ENCODE data around the gene TMEFF1.
A peak's percentile ranks its signal among the peaks of the same experiment; 100 is the strongest.

Gene TMEFF1

DNA sequence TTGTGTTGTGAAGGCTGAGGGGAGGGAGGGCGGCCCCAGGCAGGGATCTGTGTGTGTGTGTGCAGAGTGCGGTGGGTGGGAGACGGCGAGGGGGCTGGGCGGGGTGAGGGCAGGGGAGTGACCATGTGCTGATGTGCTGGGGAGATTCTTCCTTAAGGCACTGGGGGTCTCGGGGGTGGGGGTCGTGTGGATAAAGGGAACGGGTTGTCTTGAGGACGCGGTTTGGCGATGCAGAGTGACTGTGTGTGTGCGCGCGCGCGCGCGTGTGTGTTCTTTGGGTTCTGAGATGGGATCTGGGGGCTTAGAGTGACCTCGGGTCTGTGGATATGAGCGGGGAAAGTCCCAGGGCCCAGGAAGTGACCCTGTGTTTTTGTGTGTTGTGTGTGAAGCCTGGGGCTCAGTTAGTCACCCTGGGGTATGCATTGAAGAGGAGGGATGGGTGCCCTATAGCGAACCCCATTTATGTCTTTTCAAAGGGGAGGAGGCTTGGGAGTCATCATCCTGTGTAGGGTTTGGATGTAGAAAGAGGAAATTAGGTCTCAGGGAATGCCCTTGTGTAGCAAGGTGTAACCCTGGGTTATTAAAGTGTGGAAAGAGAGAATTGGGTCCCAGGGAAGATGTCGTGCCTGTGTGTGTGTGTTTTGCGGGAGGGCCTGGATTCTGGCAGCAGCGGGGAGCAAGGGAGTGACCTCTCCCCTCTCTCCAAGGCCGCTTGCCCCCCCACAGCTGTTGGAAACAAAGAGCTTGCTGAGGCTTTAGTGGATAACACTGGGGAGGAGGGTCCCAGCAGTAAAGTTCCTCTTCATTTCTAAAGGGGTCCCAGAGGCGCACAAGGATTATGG is 1.4 kb downstream of the TMEFF1 start:
- Histone ChIP-seq H3K27ac (ENCODE audit: poor library complexity, severe bottlenecking) (no peak overlapping the region), H3K4me1 (ENCODE audit: insufficient read depth, poor library complexity, severe bottlenecking) (no peaks in the 10 kb centered on the region), H3K4me3 (ENCODE audit: severe bottlenecking) (peak overlapping the region; percentile 49), H3K36me3 (ENCODE audit: low read depth) (no peaks in the 10 kb centered on the region), H3K27me3 (ENCODE audit: insufficient read depth, poor library complexity, severe bottlenecking) (no peaks in the 10 kb centered on the region), H3K9me3 (ENCODE audit: severe bottlenecking) (no peaks in the 10 kb centered on the region)
- TF ChIP-seq, protein P1, sequence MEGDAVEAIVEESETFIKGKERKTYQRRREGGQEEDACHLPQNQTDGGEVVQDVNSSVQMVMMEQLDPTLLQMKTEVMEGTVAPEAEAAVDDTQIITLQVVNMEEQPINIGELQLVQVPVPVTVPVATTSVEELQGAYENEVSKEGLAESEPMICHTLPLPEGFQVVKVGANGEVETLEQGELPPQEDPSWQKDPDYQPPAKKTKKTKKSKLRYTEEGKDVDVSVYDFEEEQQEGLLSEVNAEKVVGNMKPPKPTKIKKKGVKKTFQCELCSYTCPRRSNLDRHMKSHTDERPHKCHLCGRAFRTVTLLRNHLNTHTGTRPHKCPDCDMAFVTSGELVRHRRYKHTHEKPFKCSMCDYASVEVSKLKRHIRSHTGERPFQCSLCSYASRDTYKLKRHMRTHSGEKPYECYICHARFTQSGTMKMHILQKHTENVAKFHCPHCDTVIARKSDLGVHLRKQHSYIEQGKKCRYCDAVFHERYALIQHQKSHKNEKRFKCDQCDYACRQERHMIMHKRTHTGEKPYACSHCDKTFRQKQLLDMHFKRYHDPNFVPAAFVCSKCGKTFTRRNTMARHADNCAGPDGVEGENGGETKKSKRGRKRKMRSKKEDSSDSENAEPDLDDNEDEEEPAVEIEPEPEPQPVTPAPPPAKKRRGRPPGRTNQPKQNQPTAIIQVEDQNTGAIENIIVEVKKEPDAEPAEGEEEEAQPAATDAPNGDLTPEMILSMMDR (IDR thresholded peaks at IDR 0.05; ENCODE audit: poor library complexity, severe bottlenecking) = no peak
- no peak for DNase-seq (ENCODE audit: low spot score)
- no peak for ATAC-seq (ENCODE audit: low read depth)

DNA sequence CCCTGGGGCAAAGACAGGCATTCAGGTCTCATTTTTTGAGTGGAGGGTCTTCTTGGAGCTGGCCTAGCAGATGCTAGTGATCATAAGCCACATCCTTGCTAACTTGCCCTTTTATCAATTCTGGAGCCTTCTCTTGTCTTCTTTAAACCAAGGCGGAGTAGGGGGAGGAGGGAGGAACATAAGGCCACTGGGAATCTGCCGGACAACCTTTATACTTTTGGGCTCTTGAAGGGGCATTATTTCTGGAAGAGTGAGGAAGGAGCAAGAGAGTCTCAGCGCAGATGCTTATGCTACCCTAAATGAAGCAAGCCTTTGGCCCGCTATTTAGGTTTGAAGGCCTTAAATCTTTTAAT is 2.0 kb downstream of the TMEFF1 start:
- Histone ChIP-seq H3K27me3 (ENCODE audit: insufficient read depth, poor library complexity, severe bottlenecking) (no peaks in the 10 kb centered on the region), H3K9me3 (ENCODE audit: severe bottlenecking) (no peaks in the 10 kb centered on the region), H3K36me3 (ENCODE audit: low read depth) (no peaks in the 10 kb centered on the region), H3K27ac (ENCODE audit: poor library complexity, severe bottlenecking) (no peak overlapping the region), H3K4me1 (ENCODE audit: insufficient read depth, poor library complexity, severe bottlenecking) (no peaks in the 10 kb centered on the region), H3K4me3 (ENCODE audit: severe bottlenecking) (no peak overlapping the region)
- ATAC-seq (ENCODE audit: low read depth) (no peak), DNase-seq (ENCODE audit: low spot score) (no peak)
- TF ChIP-seq, protein P1 (IDR thresholded peaks at IDR 0.05; ENCODE audit: poor library complexity, severe bottlenecking) = no peak

DNA sequence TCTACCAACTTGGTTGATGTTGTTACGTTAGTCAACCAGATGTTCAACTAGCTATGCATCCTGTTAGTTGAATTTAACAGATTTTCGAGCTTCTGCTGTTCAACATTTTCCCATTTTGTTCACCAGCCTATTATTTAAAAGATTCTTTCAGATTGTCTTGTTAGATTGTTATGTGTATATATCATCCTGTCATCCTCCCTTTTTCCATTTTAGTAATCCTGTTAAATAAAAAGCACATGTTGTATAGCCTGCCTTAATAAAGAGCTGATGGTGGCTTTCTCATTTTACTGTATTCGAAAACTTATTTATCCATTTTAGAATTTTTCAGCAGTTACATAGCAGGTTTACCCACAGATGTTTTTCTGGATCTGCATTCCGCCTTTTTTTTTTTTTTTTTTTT is 4.3 kb downstream of the TMEFF1 start:
- Histone ChIP-seq H3K4me3 (ENCODE audit: severe bottlenecking) (no peak overlapping the region), H3K4me1 (ENCODE audit: insufficient read depth, poor library complexity, severe bottlenecking) (no peaks in the 10 kb centered on the region), H3K27ac (ENCODE audit: poor library complexity, severe bottlenecking) (no peak overlapping the region), H3K27me3 (ENCODE audit: insufficient read depth, poor library complexity, severe bottlenecking) (no peaks in the 10 kb centered on the region), H3K36me3 (ENCODE audit: low read depth) (no peaks in the 10 kb centered on the region), H3K9me3 (ENCODE audit: severe bottlenecking) (no peaks in the 10 kb centered on the region)
- DNase-seq (ENCODE audit: low spot score) = no peak
- no peak for ATAC-seq (ENCODE audit: low read depth)
- TF ChIP-seq, protein P1 (IDR thresholded peaks at IDR 0.05; ENCODE audit: poor library complexity, severe bottlenecking) = no peak

DNA sequence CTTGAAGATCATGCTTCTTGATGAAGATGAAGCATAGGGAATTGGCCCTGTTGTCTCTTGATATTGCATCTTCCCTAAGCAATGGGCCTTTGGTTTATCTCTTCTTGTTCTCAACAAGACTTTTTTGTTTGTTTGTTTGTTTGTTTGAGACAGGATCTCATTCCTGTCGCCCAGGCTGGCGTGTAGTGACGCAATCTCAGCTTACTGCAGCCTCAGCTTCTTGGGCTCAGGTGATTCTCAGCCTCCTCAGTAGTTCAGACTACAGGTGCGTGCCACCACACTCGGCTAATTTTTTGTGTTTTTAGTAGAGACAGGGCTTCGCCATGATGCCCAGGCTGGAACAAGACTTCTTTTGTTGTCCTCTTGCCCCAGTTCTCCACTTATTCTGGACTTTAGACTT is 5.2 kb downstream of the TMEFF1 start:
- TF ChIP-seq, protein P1 (IDR thresholded peaks at IDR 0.05; ENCODE audit: poor library complexity, severe bottlenecking) = no peak
- ATAC-seq (ENCODE audit: low read depth) (no peak), DNase-seq (ENCODE audit: low spot score) (no peak)
- Histone ChIP-seq H3K4me1 (ENCODE audit: insufficient read depth, poor library complexity, severe bottlenecking) (no peaks in the 10 kb centered on the region), H3K4me3 (ENCODE audit: severe bottlenecking) (no peak overlapping the region), H3K27me3 (ENCODE audit: insufficient read depth, poor library complexity, severe bottlenecking) (no peaks in the 10 kb centered on the region), H3K36me3 (ENCODE audit: low read depth) (no peaks in the 10 kb centered on the region), H3K9me3 (ENCODE audit: severe bottlenecking) (no peaks in the 10 kb centered on the region), H3K27ac (ENCODE audit: poor library complexity, severe bottlenecking) (no peak overlapping the region)

DNA sequence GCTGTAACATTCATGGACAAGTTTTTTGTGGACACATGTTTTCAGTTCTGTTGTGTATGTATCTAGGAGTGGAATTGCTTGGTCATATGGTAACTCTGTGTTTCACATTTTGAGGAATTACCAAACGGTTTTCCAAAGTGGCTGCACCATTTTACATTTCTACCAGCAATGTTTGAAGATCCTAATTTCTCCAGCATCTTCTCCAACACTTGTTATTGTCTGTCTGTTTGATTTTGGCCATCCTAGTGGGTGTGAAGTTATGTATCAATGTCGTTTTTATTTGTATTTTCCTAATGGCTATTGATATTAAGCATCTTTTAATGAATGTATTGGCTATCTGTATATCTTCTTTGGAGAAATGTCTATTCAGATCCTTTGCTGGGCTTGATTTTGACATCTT is 6.9 kb downstream of the TMEFF1 start:
- Histone ChIP-seq H3K27ac (ENCODE audit: poor library complexity, severe bottlenecking) (no peak overlapping the region), H3K36me3 (ENCODE audit: low read depth) (no peaks in the 10 kb centered on the region), H3K27me3 (ENCODE audit: insufficient read depth, poor library complexity, severe bottlenecking) (no peaks in the 10 kb centered on the region), H3K4me1 (ENCODE audit: insufficient read depth, poor library complexity, severe bottlenecking) (no peaks in the 10 kb centered on the region), H3K9me3 (ENCODE audit: severe bottlenecking) (no peaks in the 10 kb centered on the region), H3K4me3 (ENCODE audit: severe bottlenecking) (no peak overlapping the region)
- DNase-seq (ENCODE audit: low spot score) = no peak
- TF ChIP-seq, protein P1 (IDR thresholded peaks at IDR 0.05; ENCODE audit: poor library complexity, severe bottlenecking) = no peak
- no peak for ATAC-seq (ENCODE audit: low read depth)

Data from RWPE2 (cell line).